ENCODE data around the gene CELF4.
"Not testable (repeated sequence)": the region's sequence is repeated elsewhere in the genome, so short reads cannot be mapped to it uniquely, and the experiment has no call there.

CELF4 gene

DNA sequence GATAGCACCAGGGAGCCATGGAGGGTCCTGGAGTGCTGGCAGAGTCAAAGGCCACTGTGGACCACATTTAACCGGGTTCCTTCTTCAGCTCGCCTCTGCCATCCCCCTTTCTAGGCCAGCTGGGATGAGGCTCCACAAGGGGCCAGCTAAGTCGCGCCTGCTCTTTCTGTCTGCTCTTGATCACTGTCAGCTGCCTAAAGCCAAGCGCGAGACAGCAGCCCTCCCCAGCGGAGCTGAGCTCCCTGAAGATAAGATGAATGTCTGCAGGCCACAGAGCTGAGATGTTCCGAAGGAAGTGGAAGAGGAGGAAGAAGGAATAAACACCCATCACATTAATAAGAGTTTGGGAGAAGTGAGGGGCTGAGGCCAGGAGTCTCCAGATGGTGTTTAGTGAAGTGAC is 99.6 kb downstream of the CELF4 start:
- no peak for DNase-seq (ENCODE audit: low spot score)

DNA sequence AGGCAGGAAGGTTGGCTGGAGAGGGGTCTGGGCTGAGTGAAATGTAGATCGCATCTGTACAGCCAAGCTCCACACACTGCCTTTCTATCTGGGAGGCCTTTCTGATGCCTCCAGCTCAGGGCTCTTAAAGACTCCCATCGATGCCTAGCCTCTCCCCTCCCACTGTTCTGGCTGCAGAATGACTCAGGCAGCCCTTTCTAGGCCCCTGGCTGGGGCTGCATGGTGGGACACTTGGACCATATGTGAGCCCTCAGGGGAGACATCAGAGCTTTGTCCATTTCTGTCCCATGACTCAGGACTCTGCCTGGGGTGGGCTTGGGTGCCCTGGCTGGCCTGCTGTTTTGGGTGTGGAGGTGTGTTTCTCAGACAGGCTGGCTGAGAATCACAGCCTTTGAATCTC is 101.3 kb downstream of the CELF4 start:
- DNase-seq (ENCODE audit: low spot score) = no peak

DNA sequence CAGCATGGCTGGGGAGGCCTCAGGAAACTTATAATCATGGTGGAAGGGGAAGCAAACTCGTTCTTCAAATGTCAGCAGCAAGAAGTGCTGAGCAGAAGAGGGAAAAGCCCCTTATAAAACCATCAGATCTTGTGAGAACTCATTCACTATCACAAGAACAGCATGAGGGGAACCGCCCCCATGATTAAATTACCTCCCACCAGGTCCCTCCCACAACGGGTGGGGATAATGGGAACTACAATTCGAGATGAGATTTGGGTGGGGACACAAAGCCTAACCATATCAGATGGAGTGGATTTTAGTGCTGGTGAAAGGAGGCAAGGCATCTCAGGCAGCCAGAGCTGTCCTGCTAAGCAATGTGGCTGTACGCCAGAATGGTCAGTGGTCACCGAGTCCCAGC is 104.3 kb downstream of the CELF4 start:
- DNase-seq (ENCODE audit: low spot score) = not testable (repeated sequence)

DNA sequence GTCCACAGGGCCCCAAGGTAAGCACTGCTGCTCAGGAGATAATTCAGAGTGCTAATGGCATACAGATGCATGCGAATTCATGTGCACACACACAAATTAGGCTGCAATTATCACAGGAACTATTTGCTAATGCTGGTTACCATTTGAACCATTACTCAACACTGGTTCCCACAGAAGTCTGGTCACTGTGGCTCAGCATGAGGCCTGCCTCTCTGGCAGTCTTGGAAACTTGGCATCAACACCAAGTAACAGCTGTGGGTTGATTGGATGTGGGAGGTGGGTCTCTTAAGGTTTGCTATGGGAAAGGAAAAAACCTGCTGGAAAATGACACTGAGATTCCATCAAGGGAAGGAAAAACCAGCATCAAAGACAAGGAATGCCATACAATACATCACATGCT is 105.0 kb downstream of the CELF4 start:
- DNase-seq (ENCODE audit: low spot score) = no peak

DNA sequence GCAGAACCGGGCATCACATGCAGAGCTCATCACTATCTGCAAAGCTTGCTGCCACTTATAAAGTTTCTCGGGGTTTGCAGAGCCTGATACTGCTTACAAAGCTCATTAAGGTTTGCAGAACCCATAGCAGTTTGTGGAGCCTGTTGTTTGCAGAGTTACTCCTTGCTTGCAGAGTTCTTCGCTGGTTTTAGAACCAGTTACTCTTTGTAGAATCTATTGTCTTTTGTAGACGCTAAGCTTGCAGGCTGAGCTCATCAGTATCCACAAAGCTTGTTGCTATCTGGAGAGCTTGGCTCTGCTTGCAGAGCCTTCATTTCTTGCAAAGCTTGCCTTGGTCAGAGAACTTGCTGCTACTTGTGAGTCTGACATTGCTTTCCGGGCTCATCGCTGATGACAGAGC is 106.9 kb downstream of the CELF4 start:
- no peak for DNase-seq (ENCODE audit: low spot score)

DNA sequence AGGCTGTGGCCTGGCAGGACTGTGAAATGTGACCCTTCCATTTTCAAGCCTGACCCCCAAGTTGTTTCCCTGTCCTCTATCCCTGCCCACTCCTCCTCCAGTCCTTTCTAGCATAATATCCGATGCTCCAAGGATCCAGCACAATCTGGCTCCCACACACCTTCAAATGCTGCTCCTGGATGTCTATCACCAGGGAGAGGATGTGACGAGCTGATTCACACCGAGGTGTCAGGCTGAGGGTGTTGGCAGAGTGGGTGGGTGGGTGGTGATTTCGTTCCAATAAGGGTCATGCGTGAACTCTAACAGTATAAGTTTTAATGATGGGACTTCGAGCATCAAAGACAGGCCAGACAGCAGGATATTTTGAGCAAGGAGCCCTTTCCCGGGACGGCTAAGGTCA is 107.8 kb downstream of the CELF4 start:
- DNase-seq (ENCODE audit: low spot score) = no peak

DNA sequence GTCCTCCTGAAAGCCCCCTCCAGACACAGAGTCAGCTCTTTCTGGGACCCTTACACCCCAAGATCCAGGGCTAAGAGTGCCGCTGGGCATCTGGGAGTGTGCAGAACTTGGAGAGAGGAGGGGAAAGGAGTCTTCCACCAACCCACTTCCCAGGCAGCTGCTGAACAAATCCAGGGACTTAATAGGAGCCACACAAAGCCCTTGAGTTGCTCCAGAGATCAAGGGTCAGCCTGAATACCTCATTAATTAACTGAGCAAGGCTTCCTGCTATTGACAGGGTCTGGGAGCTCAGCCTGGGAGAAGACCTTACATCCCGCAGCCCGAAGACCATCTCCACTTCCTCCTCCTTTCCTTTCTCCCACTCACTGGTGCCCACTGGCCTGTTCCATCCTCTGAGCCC is 108.3 kb downstream of the CELF4 start:
- DNase-seq (ENCODE audit: low spot score) = no peak

DNA sequence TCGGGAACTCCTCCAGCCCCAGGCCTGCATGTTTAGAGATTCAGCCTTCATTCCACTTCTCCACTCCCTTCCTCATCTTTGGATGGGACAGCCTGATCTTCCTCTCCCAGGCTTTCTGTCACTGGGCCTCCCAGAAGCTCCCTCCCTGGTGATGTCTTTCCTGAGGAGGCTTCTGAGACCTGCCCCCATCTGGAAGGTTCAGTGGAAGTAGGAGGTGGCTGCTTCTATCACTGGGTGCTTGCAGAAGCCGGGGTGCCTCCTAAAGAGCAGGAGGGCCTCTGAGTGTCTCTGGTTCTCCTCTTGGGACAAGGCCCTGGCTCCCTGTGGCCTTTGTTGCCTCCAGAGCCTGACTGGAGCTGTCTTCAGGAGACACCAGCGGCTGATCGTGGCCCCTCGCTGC is 108.7 kb downstream of the CELF4 start:
- no peak for DNase-seq (ENCODE audit: low spot score)

DNA sequence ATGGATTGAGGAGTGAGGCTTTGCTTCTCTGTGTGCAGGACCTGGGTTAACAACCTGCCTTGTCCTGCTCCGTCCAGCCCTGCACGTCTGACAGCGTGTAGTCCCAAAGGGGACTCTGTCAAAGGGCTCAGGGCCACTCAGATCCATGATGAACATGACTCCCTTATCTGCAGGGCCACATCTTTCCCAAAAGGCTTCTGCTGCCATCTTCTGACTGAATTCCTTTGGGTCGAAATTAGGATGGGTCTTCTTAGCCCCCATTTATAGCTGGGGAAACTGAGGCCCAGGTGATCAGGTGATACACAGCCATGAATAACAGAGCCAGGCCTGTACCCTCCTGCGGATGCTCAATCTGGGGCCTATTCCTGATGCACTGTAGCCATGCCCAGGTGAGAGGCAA is 109.2 kb downstream of the CELF4 start:
- DNase-seq (ENCODE audit: low spot score) = no peak

DNA sequence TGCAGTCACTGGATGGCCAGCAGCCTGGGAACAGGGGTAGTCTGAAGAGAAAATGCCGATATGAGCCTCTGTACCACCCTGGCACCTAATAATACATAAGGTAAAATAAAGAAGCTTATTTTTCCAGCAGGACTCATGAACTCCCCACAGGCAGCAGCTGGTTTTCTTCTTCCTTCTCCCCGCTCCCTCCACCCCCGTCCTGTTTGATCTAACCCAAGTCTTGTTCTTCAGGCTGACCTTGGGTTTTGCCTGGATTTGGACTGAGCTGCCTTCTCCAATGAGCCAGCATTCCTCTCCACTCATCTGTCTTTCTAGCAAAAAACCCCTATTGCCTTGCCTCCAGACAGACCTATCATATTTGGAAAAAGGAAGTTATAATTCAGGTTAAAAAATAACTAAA is 111.8 kb downstream of the CELF4 start:
- no peak for DNase-seq (ENCODE audit: low spot score)

DNA sequence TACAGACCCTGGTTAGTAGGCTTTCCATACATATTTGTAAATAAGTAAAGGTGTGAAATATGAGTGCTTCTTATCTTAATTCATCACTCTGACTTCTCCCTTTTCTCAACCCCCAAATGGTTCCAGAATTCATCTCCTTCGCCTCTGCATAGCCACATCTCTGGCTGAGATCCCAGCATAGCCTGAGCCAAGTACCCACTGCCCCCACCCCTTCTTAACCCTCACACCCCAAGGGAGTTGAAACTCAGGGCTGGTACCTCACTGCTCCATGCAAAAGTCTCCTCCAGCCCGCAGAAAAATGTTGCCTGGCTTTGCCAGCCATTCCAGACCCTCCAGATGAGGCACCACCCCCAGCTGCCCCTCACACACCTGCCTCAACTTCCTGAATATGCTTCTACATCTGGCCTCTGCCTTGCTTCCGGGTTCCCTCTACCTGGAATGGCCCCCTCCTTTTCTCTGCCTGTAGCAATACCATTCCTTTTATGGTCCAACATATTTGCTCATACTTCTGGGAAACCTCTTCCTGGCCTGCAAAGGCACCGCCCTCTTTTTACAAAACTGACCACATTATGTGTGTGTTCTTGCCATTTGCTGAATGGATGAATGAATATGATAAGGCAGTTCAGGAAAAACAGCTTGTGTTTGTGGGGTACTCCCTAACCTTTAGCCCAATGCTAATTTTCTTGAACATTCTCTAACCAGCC is 112.8 kb downstream of the CELF4 start:
- no peak for DNase-seq (ENCODE audit: low spot score)

DNA sequence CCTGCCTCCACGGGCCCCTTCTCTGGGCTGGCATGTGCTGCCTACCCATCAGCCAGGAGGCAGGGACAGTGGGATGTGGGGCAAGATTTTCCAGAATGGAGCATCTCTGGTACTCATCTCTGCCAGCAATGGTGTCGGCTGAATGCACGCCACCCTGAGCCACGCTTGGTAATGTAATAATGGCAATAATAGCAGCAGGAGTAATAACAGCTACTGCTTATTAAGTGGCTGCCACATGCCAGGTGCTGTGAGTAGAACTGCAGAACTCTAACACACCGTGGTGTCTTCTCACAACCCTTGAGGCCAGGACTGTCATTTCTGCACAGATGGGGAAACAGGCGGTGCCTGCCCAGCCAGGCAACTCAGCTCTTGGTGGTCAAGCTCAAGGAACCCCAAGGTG is 113.6 kb downstream of the CELF4 start:
- DNase-seq (ENCODE audit: low spot score) = no peak

DNA sequence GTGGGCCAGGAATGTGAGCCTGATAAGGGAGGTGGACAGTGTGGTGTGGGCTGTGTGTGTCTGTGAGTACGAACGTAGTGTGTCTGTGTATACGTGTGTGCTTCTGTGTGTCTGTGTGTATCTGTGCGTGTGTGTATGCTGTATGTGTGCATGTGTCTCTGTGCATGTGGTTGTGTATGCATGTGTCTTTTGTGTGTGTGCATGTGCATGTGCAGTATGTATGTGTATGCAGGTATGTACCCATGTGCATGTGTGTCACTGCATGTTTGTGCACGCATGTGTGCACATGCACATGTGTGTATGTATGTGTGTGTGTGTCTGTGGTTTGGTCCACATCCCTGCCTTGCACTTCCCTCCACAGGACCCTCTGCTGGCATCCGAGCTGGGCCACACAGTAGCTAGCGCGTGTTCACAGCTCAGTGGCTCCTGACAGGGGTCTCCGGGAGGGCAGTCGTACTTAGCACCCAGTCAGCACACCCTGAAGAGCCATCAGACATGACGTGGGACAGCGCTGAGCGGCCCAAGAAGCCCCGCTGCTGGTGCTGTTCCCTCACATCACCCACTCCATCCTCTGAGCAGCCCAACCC is 114.3 kb downstream of the CELF4 start:
- no peak for DNase-seq (ENCODE audit: low spot score)

DNA sequence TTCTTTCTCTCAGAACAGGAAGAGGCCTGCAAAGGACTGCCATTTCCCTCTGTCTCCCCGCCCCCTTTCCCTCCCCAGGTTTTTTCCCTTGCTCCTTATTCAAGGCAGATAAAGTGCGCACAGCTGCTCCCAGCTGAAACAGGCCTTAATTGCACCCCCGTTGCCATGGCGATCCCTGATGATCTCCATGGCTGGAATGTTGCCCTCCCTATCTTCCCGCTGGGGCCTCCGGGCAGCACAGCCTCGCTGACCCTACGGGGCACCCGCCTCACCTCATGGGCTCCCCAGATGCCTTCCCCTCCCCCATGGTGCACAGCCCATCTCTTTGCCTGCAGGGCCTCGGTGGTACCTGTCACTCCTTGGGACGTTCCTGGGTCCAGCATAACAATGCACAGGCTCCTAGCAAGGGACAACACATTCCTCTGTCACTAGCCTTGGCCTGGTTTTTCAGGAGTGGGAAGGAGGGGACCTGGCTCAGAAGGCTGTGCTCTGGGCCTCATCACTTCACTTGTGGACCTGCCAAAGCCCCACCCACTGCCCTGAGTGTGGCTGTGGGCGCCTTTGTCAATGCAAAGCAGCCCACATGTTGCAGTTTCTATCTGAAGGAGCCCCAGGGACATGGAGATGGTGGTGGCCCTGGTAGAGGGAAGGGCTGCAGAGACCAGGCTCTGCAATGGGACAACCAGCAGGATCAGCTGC is 115.0 kb downstream of the CELF4 start:
- DNase-seq (ENCODE audit: low spot score) = no peak

DNA sequence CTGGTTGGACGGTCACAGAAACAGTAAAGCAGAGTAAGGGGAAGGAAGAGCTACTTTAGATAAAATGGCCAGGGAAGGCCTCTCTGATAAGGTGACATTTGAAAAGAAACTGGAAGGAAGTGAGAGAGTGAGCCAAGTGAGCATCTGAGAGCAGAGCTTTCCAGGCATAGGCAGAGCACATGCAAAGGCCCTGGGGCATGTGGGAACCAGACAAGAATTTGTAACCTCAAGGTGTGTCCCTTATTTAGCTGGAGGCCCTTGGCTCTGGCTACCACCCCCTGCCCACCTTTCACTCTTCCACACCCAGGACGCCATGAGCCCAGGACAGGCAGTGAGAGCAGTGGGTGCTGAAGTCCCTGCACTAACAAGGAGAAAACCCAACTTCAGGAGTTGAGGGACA is 116.0 kb downstream of the CELF4 start:
- DNase-seq (ENCODE audit: low spot score) = no peak

DNA sequence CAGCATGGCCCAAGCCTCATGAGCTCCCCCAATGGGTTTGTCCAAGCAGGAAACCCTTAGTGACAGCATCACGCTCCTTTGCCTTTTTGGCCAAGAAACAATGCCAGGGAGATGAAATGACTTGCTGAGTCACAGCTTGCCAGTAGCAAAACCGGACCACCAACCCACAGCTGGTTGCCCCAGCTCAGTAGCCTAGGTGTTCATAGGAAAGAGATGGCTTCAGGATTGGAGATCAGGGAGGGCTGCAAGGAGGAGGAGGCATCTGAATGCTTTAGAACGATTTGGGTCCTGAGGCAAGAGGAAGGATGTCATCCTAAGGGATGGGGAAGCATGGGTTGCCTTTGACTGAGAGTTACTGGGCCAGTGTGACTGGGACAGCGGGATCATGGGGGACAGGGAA is 116.7 kb downstream of the CELF4 start:
- no peak for DNase-seq (ENCODE audit: low spot score)

DNA sequence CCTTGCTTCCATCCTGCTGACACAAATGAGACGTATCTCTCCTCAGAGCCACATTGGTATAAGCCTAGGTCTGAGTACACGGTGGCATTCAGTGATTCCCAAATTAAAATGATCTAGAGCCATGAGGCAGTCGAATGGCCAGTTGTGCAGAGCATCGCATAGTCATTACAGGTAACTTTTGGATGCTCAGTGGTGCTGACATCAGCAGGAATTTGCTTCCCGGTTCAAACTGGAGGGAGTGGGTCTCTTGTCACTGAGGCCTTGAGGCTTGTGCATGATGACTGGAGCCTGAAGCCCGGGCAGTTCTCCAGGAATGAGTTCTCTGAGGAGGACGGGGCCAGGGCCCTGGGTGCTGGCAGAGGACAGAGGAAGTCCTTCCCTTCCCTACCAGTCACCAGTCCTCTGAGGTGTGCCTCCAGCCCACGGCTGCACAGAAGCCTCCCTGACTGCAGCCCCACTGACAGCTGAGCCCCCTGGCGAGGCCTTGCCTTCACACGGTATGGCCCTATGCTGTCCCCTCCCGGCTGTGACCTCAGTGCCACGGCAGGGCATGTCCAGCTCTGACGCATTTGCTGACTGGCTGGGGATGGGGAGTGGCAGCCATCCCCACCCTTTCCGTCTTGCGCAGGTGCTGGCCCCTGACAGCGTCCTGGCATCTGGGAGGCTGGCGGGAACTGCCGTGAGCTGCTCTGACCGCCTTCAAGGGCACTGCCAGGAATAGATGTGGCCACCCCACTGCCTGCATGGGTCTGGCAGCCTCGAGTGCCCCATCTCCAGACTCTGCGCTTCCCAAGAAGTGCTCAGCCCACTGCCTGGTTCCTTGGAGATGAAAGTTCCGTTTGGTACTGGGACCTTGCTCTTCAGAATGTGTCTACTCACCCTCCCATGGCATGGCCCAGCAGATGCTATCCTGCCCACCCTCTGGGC is 117.4 kb downstream of the CELF4 start:
- DNase-seq (ENCODE audit: low spot score) = no peak

DNA sequence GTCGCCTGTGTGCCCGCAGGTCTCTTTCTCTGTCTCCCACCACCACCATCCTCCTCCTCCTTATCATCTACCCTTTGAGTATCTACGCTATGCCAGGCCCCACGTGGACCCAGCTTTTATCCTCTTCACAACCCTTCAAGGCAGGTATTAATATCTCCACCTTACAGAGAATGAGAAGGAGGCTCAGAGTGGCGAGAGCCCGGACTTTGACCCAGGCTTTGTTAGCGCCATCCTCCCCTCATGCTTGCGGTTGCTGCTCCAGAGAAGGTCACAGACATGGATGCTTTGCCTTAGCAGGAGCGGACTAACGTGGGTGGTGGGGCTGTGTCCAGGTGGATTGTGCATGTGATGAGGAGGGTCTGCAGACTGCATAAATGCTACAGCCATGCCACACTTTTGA is 119.8 kb downstream of the CELF4 start:
- DNase-seq (ENCODE audit: low spot score) = no peak

DNA sequence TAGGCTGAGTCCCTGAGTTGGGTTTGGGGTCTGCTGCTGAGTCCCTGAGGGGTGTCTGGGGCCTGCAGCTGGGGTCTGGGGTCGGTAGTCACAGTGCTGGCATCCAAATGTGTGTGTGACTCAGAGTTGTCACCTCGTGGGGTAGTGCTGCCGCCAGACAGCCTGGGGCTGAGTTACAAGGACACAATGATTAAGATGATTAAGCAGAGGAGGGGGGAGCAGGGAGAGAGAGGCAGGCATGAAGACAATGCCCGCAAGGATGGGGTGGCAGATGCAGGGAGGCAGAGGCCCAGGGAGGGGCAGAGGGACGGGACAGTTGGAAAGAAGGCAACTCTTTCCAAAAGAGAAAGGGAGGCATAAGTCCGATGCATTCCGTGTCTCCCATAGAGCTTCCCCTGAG is 120.2 kb downstream of the CELF4 start:
- DNase-seq (ENCODE audit: low spot score) = no peak

DNA sequence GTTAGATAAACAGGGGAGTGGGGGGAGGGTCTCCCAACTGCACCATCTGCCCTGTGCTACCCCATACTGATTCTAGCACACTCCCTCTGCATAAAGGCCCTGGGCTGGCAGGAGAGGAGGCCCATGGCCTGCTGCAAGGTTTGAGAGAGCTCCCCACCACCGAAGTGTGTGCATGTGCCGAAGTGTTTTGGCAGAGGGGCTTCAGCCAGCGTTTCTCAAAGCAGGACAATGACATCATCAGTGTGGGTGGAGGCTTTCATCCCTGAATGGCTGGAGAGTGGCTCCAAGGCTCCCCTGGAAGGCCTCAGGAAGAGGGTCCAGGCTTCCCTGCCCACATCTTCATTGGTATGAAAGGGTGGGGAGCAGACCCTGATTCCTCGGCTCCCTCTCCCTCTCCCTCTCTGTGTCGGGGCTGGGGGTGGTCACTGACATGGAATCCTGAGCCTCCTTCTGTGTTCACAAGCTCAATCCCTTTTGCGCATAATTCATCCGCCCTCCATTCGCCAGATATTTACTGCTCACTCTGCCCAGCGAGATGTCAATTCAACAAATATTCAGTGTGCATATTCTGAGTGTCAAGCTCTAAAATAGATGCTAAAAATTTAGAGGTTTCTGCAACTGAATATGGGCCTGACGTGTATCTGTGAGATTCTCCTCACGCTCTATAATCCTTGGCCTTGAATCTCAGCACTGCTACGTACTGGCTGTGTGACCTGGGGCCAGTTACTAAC is 122.1 kb downstream of the CELF4 start:
- DNase-seq (ENCODE audit: low spot score) = no peak

DNA sequence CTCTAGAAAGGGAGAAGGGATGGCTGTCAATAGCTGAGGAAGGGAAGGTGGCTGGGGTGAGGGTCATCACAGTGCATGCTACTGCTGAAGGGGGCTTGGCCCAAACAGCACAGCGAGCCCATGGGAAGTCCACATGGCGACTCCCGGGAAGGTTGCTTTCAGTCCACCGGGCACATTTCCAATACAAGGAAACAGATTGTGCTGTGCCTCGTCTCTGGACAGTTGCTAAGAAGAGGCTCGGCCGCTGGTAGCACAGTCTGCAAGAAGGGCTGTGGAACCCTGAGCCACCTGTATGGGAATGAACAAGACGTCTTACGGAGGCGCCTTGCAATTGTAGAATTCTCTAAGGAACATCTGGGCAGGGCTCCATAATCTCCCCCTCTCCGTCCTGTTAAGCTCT is 123.1 kb downstream of the CELF4 start:
- no peak for DNase-seq (ENCODE audit: low spot score)

DNA sequence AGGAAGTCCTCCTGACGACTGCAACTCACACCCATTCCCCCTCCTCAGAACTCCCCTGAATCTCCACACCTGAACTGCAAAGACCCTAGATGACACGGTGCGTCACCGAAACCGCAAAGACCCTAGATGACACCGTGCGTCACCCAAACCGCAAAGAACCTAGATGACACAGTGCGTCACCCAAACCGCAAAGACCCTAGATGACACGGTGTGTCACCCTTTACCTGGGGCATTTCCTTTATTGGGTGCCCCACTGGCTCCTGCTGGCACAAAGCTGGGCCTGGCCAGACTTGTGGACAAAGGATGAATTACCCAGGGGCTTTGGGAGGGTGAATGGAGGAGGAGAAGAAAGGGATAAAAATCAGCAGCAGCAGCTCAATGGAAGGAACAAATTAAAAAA is 123.8 kb downstream of the CELF4 start:
- DNase-seq (ENCODE audit: low spot score) = no peak

Measured in COLO829 (cell line).